Superior temporal gyrus (tissue), 1 donor: ENCODE data around the gene RNF11.

ENCODE experiments used
- DNase-seq: peaks from one replicate; pipeline ENCODE4 v3.0.0-alpha.2; 2016; ENCODE audit errors: extremely low spot score

Gene RNF11

DNA sequence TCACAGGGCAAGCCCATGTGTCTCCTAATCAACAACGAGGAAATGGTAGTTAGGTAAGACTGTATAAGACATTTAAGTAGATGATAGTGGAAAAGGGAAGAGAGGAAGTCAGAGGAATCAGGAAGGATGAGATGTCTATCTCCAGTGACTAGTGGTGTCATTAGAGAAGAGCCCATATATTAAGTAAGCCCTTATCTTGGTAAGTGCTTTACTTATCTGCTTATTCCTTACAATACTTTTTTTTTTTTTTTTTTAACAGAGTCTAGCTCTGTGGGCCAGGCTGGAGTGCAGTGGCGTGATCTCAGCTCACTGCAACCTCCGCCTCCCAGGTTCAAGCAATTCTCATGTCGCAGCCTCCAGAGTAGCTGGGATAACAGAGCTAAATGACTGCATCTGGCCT, 29.5 kb downstream of the RNF11 start:
- DNase-seq, result no peak

- DNase-seq, result no peak
Observed at GRCh38 chr1:51266181-51266580, 30.1 kb downstream of the RNF11 start.

DNA sequence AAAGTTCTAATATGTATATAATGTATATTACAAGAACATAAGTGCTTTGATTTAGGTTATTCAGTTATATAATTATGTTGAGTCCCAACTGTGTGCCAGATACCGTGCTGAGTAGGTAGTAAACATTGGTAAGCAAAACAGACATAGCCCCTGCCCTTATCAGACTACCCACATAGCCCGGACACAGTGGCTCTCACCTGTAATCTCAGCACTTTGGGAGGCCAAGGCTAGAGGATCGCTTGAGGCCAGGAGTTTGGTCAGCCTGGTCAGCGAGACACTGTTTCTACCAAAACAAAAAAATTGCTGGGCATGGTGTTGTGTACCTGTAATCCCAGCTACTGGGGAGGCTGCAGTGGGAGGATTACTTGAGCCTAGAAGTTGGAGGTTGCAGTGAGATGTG, 30.7 kb downstream of the RNF11 start:
- no peak for DNase-seq

DNA sequence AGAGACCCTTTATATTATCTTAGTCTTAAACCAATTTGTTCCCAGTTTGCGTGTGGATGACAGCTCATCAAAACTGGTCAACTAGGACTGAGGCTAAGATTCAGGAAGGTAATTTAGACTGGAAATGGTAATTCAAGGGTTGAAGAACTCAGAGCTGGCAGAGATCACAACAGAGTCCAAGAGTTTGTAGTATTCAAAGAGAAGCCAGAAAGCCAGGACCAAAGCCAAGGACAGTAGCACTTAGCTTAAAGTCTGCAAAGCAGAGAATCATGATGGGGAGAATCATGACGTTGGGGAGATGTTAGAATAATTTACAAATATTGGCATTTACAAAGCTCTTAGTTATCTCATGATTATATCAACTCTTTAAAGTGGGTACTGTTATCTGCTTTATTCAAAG, 32.6 kb downstream of the RNF11 start:
- DNase-seq, result no peak

DNA sequence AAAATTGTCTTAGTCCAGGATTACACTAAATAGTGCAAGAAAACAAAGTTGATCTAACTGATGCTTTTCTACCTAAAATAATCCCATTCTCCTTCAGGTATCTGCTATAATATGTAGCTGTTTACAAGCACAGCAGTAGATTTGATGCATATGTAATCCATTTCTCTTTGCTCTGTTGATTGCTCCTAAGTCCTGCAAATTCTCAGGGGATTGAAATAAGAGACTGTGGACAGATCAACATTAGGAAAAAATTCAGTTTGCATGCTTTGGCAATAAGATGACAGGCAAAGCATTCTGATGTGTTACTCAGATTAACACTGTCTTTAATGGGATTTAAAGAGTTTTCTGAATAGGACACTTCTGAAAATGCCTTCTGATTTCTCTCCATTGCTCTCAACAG, 34.7 kb downstream of the RNF11 start:
- no peak for DNase-seq

DNA sequence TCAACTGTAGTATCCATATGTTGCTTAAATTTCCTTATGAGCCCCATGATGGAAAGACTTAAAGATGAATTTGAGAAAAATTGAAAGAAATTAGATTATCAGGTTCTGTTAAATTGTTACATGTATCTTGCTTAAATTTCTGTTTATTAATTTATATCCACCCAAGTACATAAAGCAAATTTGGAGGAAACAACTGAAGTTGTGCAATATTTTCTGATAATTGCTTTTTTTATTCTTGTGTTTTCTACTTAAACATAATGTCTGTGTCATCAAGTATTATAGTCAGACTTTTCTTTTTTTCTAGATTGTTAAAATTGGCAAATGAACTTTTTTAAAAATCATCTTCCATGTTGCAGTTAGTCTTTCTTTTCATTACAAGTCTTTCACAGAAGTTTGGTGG, 36.8 kb downstream of the RNF11 start:
- no peak for DNase-seq

DNA sequence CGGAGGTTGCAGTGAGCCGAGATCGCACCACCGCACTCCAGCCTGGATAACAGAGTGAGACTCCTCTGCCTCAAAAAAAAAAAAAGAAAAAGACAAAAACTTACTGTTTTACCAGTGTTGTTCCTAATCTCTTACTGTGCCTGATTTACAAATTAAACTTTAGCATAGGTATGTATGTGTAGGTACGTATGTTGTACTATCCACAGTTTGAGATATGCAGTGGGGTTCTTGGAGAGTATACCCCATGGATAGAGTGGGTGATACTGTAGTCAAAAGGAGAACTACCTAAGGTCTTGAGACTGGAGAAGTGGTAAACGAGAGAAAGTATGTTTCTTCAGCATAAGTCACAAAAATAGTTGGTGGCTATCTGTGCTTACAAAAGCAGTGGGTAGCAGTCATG, 38.6 kb downstream of the RNF11 start:
- no peak for DNase-seq

- no peak for DNase-seq
Observed at GRCh38 chr1:51276286-51276685, 40.2 kb downstream of the RNF11 start.

DNA sequence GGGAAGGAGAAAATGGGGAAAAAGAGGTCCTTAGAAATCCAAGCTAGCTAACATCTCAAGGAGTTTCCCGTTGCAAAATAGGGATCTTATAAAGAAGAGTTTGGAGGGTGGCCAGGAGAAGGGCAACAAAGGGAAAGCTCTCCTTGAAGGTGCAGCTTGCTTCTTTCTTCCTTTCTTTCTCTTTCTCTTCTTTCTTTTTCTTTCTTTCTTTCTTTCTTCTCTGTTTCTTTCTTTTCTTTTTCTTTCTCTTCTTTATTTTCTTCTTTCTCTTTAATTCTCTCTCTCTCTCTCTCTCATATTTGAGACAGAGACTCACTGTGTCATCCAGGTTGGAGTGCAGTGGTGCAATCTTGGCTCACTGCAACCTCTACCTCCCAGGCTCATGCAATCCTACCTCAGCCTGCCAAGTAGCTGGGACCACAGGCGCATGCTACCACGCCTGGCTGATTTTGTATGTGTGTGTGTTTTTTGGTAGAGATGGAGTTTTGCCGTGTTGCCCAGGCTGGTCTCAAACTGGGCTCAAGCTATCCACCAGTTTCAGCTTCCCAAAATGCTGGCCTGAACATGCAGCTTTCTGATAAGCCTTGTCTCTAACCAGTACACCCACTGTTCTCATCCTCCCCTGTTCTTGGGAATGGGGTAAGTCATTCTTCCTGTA, 44.4 kb downstream of the RNF11 start:
- no peak for DNase-seq

- DNase-seq, result no peak
Observed at GRCh38 chr1:51281807-51282206, 45.7 kb downstream of the RNF11 start.

DNA sequence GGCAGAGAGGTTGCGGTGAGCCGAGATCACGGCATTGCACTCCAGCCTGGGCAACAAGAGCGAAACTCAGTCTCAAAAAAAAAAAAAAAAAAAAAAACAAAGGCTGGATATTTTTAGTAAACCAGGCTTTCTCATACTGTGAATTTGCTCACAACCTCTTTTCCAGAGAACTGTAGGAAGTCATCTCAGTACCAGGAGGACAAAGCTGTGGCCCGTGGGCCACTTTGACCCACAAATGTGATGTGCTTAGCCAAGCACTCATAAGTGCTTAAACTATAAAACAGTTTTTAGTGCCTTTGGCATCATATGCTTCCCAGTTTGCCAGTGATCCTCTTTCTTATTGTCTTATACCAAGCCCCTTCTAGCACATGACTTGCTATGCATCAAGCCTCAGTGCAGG, 46.5 kb downstream of the RNF11 start:
- no peak for DNase-seq

DNA sequence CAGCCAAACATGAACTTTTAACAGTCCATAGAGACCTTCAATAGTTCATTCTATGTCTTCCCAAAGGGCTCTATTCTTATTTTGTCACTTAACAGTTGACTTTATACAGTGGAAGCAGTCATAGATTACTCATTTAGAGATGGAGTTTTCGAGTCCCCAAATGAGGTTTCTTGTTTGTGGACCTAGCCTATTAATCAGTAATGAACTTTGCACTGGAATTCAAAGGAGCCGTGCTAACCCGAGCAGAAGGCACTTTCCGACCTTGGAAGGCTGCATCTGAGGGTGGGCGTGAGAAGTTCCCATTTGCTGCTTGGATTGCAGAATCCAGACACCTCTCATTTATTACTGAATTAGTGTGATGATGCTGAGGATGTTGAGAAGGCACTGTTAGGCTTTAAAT, 47.9 kb downstream of the RNF11 start:
- DNase-seq, result no peak

- no peak for DNase-seq
Observed at GRCh38 chr1:51284487-51284954, 48.4 kb downstream of the RNF11 start.

- no peak for DNase-seq
Observed at GRCh38 chr1:51285055-51285454, 49.0 kb downstream of the RNF11 start.

DNA sequence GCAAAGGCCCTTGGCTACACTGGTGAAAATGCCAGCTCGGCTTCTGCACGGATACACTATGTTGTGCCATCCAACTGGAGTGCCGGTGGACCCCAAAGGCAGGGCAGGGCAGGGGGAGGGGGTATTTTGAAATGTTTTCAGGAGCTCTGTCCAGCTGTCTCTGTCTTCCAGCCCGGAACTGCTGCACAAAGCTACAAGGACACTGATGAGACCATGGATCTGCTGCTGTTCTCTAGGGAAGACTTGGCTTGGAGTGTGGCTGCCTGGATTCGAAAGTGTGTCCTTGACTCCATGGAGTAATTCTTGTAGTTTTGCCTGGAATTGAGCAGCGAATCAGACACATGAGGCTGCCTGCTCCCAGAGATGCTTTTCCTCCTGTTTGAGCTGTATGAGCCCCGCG, 51.9 kb downstream of the RNF11 start:
- DNase-seq, result no peak

DNA sequence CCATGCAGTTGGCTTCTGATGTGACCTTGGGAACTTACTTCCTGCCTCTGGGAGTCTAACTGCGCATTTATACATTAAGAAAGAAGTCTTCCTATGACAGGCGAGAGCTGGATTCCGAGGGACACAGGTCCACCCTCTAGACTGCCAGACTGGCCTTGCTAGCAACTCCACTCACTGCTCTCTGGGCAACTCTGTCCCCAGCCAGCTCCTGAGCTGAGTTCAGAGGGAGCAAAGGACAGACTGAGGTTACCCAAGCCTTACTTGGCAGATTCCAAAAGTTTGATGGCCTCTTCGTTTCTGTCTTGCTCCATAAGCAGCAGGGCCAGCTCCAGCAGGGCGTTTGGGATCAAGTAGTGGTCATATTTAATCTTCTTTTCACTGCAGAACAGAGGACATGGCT, 52.5 kb downstream of the RNF11 start:
- DNase-seq, result no peak

- DNase-seq, result no peak
Observed at GRCh38 chr1:51289676-51290488, 53.8 kb downstream of the RNF11 start.

- DNase-seq, result no peak
Observed at GRCh38 chr1:51290489-51290847, 54.4 kb downstream of the RNF11 start.

GRCh38 chr1:51293898-51294515, 57.9 kb downstream of the RNF11 start:
- no peak for DNase-seq

DNA sequence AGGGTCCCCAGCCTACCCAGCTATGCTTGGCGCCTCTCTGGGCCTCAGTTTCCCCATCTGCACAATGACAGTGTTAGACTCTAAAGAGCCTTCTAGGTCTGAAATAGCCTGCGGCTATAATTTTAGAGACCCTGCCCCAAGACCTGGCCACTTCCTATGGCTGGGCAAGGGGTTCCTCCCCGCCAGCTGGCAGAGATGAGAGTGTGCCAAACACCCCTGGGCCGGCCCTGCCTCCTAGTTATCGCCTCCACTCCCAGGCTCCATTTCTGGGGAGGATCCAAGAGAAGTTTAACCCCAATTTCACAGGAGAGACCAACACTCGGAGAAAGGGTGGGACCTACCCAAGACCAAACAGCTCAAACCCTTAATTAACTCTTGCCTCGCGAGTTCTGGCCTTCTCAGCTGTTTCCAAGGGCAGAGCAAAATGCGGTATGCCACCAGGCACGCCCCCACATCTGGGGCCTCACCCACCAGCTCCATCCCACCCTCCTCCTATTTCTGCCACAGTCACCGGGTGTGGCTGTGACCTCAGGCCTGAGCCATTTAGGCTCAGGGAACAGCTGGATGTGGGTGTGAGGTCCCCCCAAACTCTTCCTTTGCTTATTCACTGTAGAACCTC, 58.6 kb downstream of the RNF11 start:
- no peak for DNase-seq

DNA sequence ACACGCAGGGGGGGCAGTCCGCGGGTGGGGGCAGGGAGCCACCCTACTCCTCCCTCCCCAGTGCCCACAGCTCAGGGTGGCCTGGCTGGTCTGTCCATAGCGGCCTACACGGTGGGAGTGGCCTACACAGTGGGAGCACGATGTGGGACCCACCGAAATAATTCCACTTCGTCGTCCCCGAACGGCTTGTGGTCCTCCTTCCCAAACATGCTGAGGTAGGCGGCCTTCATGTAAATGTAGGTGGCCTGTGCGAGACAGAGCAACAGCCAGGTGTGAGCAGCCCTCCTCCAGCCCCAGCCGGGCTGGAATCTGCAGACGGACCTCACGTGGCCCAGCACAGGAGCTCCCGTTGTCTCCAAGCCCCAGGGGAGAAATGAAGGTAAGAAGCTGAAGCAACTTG, 59.9 kb downstream of the RNF11 start:
- no peak for DNase-seq
